NT2/D1 (cell line): ENCODE data around the gene YY1.

Experiments
- SUZ12 ChIP-seq: IDR thresholded peaks from 2 replicates; pipeline ENCODE4 v1.6.1; 2011; ENCODE audit not compliant: insufficient read length, insufficient read depth; ENCODE audit errors: extremely low read depth
- YY1 ChIP-seq: IDR thresholded peaks from 2 replicates; pipeline ENCODE4 v1.6.1; 2011; ENCODE audit not compliant: insufficient read length, insufficient read depth
- ZNF274 ChIP-seq: IDR thresholded peaks from 2 replicates; pipeline ENCODE4 v1.6.1; 2011; ENCODE audit warnings: mild to moderate bottlenecking, low read depth, low read length

DNA sequence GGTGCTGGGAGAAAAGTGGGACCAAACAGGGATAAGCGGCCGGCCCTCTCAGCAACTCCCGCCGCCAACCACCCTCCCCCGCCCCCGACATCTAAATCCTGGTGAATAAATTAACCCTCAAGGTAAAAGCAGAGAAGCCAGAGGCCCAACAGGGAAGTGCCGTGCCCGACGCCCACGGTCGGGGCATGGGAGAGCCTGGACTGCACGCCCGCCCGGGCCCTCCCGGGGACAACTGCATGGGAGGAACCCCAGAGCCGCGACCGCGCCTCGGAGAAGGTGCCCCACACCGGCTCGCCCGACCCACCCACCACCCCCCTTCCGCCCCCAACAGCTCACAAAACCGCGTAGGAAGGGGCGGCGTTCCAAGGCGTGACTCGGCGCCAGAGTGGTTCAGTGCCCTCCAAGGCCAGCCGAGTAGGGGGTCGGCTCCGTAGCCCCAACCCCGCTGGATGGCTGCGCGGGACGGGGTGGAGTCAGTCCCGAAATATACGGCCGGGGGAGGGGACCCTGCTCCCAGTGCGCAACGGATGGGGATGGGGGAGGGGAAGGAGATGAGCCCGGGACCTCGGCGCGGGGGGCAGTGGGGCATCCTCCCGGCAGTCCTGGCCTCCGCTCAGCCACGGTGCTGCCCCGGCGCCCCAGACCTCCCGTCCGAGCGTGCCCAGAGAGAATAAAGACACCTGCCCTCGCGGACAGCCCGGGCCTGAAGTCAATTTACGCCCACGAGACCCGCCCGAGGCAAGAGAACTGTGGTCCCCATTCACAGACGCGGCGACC, 66.6 kb downstream of the YY1 start:
- TF ChIP-seq ZNF274 (no peak), YY1 (no peak), SUZ12 (no peak)
